OCI-LY3 (cell line): ENCODE data around the gene ANO6.

Experiments used
- EZH2phosphoT487 ChIP-seq: fragments of 200-600 bp; shearing (Covaris generic); IDR thresholded peaks from 2 replicates; pipeline ENCODE4 v1.6.1; 2018; ENCODE audit warnings: antibody characterized with exemption, mixed run types, low read depth
- TF ChIP-seq, protein P1 (sequence below): fragments of 200-600, 300-600 bp; sonication (generic); IDR thresholded peaks from 2 replicates; pipeline ENCODE4 v1.5.1; 2014; ENCODE audit warnings: antibody characterized with exemption, low read length, low read depth

DNA sequence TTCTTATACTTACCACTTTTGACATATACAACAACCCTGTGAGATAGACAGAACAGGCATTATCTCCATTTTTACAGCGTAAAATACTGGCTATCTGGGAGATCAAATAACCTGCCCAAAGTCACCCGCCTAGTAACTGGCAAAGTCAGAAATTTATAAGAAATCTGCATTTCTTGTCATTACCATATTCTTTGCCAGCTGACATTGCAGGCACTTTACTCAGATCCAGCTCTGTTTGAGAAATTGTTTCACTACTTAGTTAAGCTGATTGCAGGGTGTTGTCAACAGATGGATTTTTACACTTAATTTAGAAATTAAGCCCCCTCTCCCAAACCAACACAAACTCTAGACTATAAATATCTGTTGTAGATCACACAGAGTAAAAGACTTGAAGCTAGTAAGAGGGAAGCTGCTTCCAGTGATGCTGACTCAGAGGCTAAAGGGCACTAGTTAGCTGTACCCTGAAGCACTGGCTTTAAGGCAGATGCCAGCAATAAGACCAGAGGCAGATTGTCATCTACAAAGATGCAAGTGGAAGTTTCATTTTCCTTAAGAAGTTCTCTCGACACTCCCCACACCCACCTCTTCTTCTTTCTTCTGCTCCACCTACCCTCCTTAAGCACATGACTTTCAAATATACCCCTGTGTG lies 153.1 kb downstream of the ANO6 start:
- TF ChIP-seq, protein P1, sequence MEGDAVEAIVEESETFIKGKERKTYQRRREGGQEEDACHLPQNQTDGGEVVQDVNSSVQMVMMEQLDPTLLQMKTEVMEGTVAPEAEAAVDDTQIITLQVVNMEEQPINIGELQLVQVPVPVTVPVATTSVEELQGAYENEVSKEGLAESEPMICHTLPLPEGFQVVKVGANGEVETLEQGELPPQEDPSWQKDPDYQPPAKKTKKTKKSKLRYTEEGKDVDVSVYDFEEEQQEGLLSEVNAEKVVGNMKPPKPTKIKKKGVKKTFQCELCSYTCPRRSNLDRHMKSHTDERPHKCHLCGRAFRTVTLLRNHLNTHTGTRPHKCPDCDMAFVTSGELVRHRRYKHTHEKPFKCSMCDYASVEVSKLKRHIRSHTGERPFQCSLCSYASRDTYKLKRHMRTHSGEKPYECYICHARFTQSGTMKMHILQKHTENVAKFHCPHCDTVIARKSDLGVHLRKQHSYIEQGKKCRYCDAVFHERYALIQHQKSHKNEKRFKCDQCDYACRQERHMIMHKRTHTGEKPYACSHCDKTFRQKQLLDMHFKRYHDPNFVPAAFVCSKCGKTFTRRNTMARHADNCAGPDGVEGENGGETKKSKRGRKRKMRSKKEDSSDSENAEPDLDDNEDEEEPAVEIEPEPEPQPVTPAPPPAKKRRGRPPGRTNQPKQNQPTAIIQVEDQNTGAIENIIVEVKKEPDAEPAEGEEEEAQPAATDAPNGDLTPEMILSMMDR, result no peak
- TF ChIP-seq EZH2phosphoT487, result no peak
